GM18867 (cell line): ENCODE data around the gene ASIC5.
A peak's percentile ranks its signal among the peaks of the same experiment; 100 is the strongest.
"Not testable (repeated sequence)": the region's sequence is repeated elsewhere in the genome, so short reads cannot be mapped to it uniquely, and the experiment has no call there.

Experiments
- ATAC-seq: cut with Tn5 transposase; IDR thresholded peaks from one replicate; pipeline ENCODE4 v1.9.1; 2021; ENCODE audit warnings: mild to moderate bottlenecking, moderate library complexity; ENCODE audit not compliant: unreplicated experiment

The ASIC5 gene

DNA sequence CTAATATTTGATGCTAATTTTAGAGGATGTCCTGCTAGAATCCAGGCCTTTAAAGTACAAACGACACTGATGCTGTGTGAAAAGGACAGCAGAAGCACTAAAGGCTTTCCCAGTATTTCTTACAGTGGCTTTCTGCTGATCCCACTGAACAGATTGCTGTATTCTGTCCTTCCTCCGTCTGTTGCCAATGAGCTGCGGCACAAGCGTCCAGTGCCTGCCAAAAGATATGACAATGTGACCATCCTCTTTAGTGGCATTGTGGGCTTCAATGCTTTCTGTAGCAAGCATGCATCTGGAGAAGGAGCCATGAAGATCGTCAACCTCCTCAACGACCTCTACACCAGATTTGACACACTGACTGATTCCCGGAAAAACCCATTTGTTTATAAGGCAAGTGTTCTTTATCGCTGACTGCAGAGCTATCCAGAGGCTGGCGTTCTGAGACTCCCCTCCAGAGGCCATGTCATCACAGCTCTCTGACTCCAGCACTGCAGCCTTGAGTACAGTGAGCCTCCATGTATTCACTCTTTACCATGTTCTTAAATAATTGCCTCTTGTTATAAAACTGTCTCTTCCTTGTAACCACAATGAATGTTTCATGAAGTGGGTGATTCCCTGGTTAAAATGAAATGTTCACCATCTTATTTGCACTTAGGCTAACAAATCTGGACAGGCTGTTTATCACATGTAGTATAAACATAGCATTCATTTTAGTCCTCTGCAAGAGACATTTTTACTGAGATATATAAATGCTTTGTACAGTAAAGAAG, 63.7 kb downstream of the ASIC5 start:
- ATAC-seq = no peak

GRCh38 chr4:155800685-155801343, 65.3 kb downstream of the ASIC5 start:
- ATAC-seq = no peak

DNA sequence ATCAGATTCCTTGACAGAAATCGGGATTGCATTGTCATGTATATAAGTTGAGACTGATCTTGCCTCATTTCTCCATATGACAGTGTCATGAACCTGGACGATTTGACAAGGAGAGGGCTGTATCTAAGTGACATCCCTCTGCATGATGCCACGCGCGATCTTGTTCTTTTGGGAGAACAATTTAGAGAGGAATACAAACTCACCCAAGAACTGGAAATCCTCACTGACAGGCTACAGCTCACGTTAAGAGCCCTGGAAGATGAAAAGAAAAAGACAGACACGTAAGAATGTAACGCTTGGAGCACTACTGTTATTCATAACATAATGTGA, 66.3 kb downstream of the ASIC5 start:
- no peak for ATAC-seq

DNA sequence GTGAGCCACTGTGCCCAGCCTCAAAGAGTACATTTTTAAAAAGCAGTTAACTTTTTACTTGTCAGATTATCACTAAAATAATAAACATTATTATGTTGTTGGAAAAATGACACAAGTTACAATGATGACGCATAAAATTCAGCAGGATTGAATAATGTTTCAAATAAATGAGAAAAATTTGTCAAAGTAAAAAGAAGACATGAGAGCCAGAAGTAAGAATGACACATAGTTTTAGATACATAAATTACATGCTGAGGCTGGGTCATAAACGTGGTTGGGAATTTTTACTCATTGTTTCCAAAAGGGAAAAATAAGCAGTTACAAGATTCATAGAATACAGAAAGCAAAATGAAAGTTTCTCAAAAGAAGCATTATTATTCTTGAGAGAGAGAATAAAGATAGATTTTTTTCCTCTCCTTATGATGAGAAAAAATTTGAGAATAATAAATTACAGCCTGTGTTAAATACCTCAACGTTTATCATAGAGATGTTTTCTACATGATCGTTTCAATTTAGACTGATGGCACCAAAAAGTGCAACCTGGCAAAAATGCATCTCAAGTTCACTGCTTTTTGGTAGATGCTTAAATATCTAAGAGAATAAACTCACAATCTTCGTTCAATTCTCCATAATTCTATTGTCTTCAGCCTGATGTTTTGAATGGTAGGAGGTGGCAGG, 66.8 kb downstream of the ASIC5 start:
- no peak for ATAC-seq

GRCh38 chr4:155797581-155797980, 68.5 kb downstream of the ASIC5 start:
- ATAC-seq = not testable (repeated sequence)

DNA sequence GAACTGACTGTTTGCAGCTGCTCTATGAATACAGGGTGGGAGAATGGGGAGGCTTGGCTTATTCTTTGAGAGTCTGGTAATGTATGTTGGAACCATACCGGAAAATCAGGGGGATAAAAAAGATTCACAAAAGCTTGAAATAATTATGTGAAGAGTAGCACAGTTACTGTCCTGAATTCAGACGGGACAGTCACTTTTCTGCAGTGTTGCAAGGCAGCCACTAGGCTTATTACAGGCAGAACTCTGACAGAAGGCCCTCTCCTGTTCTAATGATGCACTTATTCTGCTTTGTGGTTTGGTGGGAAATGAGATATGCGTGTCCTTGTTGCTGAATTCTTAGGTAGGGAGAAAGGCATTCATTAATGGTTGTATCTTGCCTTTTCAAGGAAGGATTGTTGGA, 70.1 kb downstream of the ASIC5 start:
- ATAC-seq = peak; percentile 97

DNA sequence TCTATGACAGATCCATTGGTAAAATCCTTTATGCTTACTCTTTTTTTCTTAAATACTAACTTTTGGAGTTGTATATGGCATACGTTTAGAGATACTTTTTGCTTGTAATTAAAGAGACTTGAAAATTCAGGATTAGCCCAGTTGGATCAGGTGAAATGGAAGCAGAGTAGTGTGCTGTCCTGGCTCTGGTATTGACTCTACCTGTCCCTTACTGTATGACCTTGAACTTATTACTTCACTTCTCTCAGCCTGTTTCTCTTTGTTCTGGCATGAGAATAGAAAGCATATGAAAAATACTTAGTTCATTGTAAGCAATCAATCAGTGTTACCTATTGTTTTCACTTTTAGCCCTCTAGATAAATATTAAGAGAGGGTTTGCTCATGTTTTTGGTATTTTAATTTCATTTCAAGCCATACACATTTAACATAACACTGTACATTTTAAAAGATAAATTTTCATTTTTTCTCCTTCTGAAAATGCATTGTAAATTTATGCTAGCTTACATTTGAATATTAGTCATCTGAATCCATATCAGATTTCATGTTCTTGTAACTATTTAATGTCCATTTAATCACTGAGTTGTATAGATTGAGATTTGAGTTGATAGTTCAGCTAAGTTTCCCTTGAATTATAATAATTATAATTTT, 71.4 kb downstream of the ASIC5 start:
- no peak for ATAC-seq

- no peak for ATAC-seq
Measured at GRCh38 chr4:155789982-155790381, 76.1 kb downstream of the ASIC5 start.

DNA sequence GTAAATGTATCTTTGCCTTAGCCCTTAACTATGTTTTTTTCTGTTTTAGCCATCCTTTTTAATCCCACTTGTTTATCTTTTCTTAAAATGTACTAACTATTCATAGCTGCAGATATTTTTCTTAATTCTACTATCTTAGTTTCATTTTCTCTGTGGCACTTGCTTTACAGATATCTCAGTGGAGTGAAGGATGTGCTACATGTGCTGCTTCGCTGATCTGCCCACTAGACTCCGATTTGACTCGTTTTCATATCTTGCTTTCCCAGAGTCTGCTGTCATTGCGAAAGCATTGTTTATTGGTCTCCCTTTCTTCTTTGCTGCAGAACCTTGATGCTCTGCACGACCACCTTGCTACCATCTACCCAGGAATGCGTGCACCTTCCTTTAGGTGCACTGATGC, 76.7 kb downstream of the ASIC5 start:
- ATAC-seq = peak; percentile 51

GRCh38 chr4:155787113-155787710, 78.9 kb downstream of the ASIC5 start:
- ATAC-seq = peak; percentile 98

GRCh38 chr4:155785828-155786227, 80.2 kb downstream of the ASIC5 start:
- ATAC-seq = no peak

DNA sequence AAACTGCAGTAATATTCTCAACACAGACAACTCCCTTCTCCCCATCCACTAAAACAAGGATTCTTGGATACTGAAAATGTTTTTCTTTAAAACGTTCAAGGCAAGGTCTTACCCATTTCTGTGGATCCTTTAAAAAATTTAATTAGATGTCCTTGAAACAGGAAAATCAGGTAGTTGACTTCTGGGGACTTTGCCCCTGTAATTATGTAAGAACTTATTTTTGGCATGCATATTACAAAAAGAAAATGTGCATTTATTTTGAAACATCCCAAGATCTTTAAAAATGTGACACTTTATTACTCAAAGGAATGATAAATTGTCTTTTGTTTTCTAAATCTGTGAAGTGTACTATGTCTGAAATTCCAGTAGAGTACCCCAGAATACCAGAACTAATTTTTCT, 81.4 kb downstream of the ASIC5 start:
- no peak for ATAC-seq

- no peak for ATAC-seq
Measured at GRCh38 chr4:155781249-155781831, 84.7 kb downstream of the ASIC5 start.

DNA sequence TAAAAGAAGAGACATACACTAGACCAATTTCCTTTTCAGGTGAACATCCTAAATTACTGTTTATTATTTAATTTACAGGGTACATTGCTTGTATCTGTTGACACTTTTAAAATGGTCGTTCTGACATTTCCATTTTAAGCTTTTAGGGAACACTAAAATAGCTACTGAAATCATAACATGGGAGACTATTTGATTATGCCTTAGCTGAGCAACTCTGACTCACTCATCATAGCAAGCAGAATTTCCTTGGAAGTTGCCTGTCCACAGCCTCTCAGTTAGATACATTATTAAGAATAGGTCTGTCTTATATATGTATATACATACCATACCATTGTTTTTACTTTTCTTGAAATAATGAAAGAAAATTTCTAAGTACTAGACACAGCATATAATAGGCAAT, 85.3 kb downstream of the ASIC5 start:
- no peak for ATAC-seq
